ENCODE data around the gene CAMK1D. TPM values are rescaled to one million over a fixed set of nuclear protein-coding genes. Genes with fewer than 3 reads are reported as not detected.
"Not testable (repeated sequence)": the region's sequence is repeated elsewhere in the genome, so short reads cannot be mapped to it uniquely, and the experiment has no call there.

The CAMK1D gene
- polyA plus RNA-seq, 1 donor (not counting 4 experiments of a cell fraction or from before 2014, with no cell fraction given), result 0.76 TPM

- DNase-seq (ENCODE audit: low read depth, low spot score), result no peak
- dilution Hi-C loops (cut with MboI; ENCODE audit: extremely low pct_ligation_motif_present, low sequenced_read_pairs), result no loop called here
- no peak overlapping the region for H3K9ac ChIP-seq (ENCODE audit: control insufficient read depth, extremely low read depth, insufficient read depth, low read length)
- no peak overlapping the region for H2AFZ ChIP-seq (ENCODE audit: control insufficient read depth, low read length)
- peaks cover 3% of the 10 kb centered on the region for H3K27me3 ChIP-seq (ENCODE audit: control insufficient read depth, extremely low read depth, insufficient read depth, low read length)
- H3K4me3 ChIP-seq (ENCODE audit: control insufficient read depth in 2 of 3, extremely low read depth in 1 of 3, insufficient read depth in 2 of 3, low read depth in 1 of 3, low read length in 3 of 3), result no peak overlapping the region
- TF ChIP-seq, protein P1, sequence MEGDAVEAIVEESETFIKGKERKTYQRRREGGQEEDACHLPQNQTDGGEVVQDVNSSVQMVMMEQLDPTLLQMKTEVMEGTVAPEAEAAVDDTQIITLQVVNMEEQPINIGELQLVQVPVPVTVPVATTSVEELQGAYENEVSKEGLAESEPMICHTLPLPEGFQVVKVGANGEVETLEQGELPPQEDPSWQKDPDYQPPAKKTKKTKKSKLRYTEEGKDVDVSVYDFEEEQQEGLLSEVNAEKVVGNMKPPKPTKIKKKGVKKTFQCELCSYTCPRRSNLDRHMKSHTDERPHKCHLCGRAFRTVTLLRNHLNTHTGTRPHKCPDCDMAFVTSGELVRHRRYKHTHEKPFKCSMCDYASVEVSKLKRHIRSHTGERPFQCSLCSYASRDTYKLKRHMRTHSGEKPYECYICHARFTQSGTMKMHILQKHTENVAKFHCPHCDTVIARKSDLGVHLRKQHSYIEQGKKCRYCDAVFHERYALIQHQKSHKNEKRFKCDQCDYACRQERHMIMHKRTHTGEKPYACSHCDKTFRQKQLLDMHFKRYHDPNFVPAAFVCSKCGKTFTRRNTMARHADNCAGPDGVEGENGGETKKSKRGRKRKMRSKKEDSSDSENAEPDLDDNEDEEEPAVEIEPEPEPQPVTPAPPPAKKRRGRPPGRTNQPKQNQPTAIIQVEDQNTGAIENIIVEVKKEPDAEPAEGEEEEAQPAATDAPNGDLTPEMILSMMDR (optimal IDR thresholded peaks at IDR 0.05 in 1 of 3, IDR thresholded peaks at IDR 0.05 in 1 of 3, conservative IDR thresholded peaks at IDR 0.05 in 1 of 3; ENCODE audit: extremely low read depth in 1 of 3, insufficient read depth in 2 of 3, low read length in 3 of 3), result no peak
- TF ChIP-seq EZH2 (IDR thresholded peaks at IDR 0.05; ENCODE audit: low read length), result no peak
- H3K4me2 ChIP-seq (ENCODE audit: control insufficient read depth, extremely low read depth, insufficient read depth, low read depth, low read length), result no peak overlapping the region
- H4K20me1 ChIP-seq (ENCODE audit: control insufficient read depth, extremely low read depth, insufficient read depth, low read length), result no peaks in the 10 kb centered on the region
- H3K36me3 ChIP-seq (ENCODE audit: control insufficient read depth in 2 of 2, extremely low read depth in 1 of 2, insufficient read depth in 2 of 2, low read length in 2 of 2), result no peaks in the 10 kb centered on the region
- no peaks in the 10 kb centered on the region for H3K4me1 ChIP-seq (ENCODE audit: control insufficient read depth, extremely low read depth, insufficient read depth, low read length)
- no peak overlapping the region for H3K27ac ChIP-seq (ENCODE audit: control insufficient read depth, insufficient read depth, low read length)
- no peaks in the 10 kb centered on the region for H3K9me3 ChIP-seq (ENCODE audit: control insufficient read depth, low read depth, low read length)
- no peak for FAIRE-seq
- H3K9me1 ChIP-seq (ENCODE audit: control insufficient read depth, extremely low read depth, insufficient read depth, low read length), result no peaks in the 10 kb centered on the region
- H3K79me2 ChIP-seq (ENCODE audit: control insufficient read depth, insufficient read depth, low read length), result no peaks in the 10 kb centered on the region
Observed at GRCh38 chr10:12741360-12741804, 392.0 kb downstream of the CAMK1D start.

DNA sequence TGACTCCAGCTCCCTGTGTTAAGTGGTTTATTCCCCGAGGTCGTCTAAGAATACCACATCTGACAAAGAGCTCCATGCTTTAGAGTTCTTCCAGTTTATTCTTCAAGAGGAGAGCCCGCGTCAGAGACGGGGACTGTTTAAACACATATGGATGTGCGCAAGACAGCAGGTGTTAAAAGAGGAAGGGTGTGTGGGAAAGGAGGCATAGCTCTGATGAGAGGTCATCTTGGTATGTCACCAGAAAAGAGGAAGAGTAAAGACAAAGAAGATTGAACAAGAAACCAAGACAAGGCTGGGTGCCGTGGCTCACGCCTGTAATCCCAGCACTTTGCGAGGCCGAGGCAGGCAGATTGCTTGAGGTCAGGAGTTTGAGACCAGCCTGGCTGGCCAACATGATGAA, 393.4 kb downstream of the CAMK1D start:
- Histone ChIP-seq H3K9me3 (ENCODE audit: control insufficient read depth, low read depth, low read length) (no peaks in the 10 kb centered on the region), H3K27ac (ENCODE audit: control insufficient read depth, insufficient read depth, low read length) (no peak overlapping the region), H3K36me3 (ENCODE audit: control insufficient read depth in 2 of 2, extremely low read depth in 1 of 2, insufficient read depth in 2 of 2, low read length in 2 of 2) (no peaks in the 10 kb centered on the region), H3K4me1 (ENCODE audit: control insufficient read depth, extremely low read depth, insufficient read depth, low read length) (no peaks in the 10 kb centered on the region), H3K27me3 (ENCODE audit: control insufficient read depth, extremely low read depth, insufficient read depth, low read length) (peaks cover 3% of the 10 kb centered on the region), H3K79me2 (ENCODE audit: control insufficient read depth, insufficient read depth, low read length) (no peaks in the 10 kb centered on the region), H2AFZ (ENCODE audit: control insufficient read depth, low read length) (no peak overlapping the region), H4K20me1 (ENCODE audit: control insufficient read depth, extremely low read depth, insufficient read depth, low read length) (no peaks in the 10 kb centered on the region), H3K4me3 (ENCODE audit: control insufficient read depth in 2 of 3, extremely low read depth in 1 of 3, insufficient read depth in 2 of 3, low read depth in 1 of 3, low read length in 3 of 3) (no peak overlapping the region), H3K9me1 (ENCODE audit: control insufficient read depth, extremely low read depth, insufficient read depth, low read length) (no peaks in the 10 kb centered on the region), H3K9ac (ENCODE audit: control insufficient read depth, extremely low read depth, insufficient read depth, low read length) (no peak overlapping the region), H3K4me2 (ENCODE audit: control insufficient read depth, extremely low read depth, insufficient read depth, low read depth, low read length) (no peak overlapping the region)
- no peak for TF ChIP-seq EZH2 (IDR thresholded peaks at IDR 0.05; ENCODE audit: low read length)
- TF ChIP-seq, protein P1 (optimal IDR thresholded peaks at IDR 0.05 in 1 of 3, IDR thresholded peaks at IDR 0.05 in 1 of 3, conservative IDR thresholded peaks at IDR 0.05 in 1 of 3; ENCODE audit: extremely low read depth in 1 of 3, insufficient read depth in 2 of 3, low read length in 3 of 3), result no peak
- DNase-seq (ENCODE audit: low read depth, low spot score) (no peak), FAIRE-seq (no peak)
- dilution Hi-C loops (cut with MboI; ENCODE audit: extremely low pct_ligation_motif_present, low sequenced_read_pairs), result no loop called here

DNA sequence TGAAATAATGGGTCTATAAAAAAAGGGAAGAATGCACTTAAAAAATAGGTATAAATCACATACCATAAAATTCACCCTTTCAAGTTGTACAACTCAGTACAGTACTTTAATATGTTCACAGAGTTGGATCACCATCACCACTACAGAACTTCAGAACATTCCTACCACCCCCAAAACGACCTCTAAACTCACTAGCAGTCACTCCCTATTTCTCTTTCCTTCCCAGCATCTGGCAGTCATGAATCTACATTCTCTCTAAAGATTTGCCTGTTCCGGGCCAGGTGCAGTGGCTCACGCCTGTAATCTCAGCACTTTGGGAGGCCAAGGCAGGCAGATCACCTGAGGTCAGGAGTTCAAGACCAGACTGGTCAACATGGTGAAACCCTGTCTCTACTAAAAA, 394.1 kb downstream of the CAMK1D start:
- H2AFZ ChIP-seq (ENCODE audit: control insufficient read depth, low read length); H3K9ac ChIP-seq (ENCODE audit: control insufficient read depth, extremely low read depth, insufficient read depth, low read length); DNase-seq (ENCODE audit: low read depth, low spot score); H3K36me3 ChIP-seq (ENCODE audit: control insufficient read depth in 2 of 2, extremely low read depth in 1 of 2, insufficient read depth in 2 of 2, low read length in 2 of 2); H3K79me2 ChIP-seq (ENCODE audit: control insufficient read depth, insufficient read depth, low read length); H3K4me3 ChIP-seq (ENCODE audit: control insufficient read depth in 2 of 3, extremely low read depth in 1 of 3, insufficient read depth in 2 of 3, low read depth in 1 of 3, low read length in 3 of 3); dilution Hi-C loops (cut with MboI; ENCODE audit: extremely low pct_ligation_motif_present, low sequenced_read_pairs); H3K27ac ChIP-seq (ENCODE audit: control insufficient read depth, insufficient read depth, low read length); H3K4me1 ChIP-seq (ENCODE audit: control insufficient read depth, extremely low read depth, insufficient read depth, low read length); H3K9me3 ChIP-seq (ENCODE audit: control insufficient read depth, low read depth, low read length); FAIRE-seq; H4K20me1 ChIP-seq (ENCODE audit: control insufficient read depth, extremely low read depth, insufficient read depth, low read length); H3K4me2 ChIP-seq (ENCODE audit: control insufficient read depth, extremely low read depth, insufficient read depth, low read depth, low read length); H3K27me3 ChIP-seq (ENCODE audit: control insufficient read depth, extremely low read depth, insufficient read depth, low read length); H3K9me1 ChIP-seq (ENCODE audit: control insufficient read depth, extremely low read depth, insufficient read depth, low read length): not testable (repeated sequence)

Data from keratinocyte (primary cell).